Kidney tubule cell (primary cell): ENCODE data around the gene PPP1R36.
"Not testable (repeated sequence)": the region's sequence is repeated elsewhere in the genome, so short reads cannot be mapped to it uniquely, and the experiment has no call there.

Experiments used
- DNase-seq: peaks from one replicate; pipeline ENCODE4 v3.0.0-alpha.2; 2018; ENCODE audit warnings: low spot score

Gene PPP1R36

GRCh38 chr14:64549791-64550620 lies at the start of gene PPP1R36:
PPP1R36 (plus strand) TSS chr14:64549961; CDS start chr14:64549998, 37 bp downstream.
- peak; percentile 24 for DNase-seq

GRCh38 chr14:64500088-64500487 lies 49.7 kb upstream of the PPP1R36 start:
- DNase-seq, result no peak

- DNase-seq, result peak; percentile 75
These were observed 48.2 kb upstream of the PPP1R36 start for GRCh38 chr14:64501411-64502171.

- peak; percentile 44 for DNase-seq
These were observed 47.3 kb upstream of the PPP1R36 start for GRCh38 chr14:64502456-64502855.

- DNase-seq, result peak; percentile 43
These were observed 46.8 kb upstream of the PPP1R36 start for GRCh38 chr14:64502887-64503433.

- peak; percentile 94 for DNase-seq
These were observed 46.1 kb upstream of the PPP1R36 start, which contains the start of gene ZBTB25 for GRCh38 chr14:64503434-64504309. ZBTB25 (minus strand) TSS chr14:64503838; CDS start chr14:64490533, 13,305 bp downstream.

- peak; percentile 89 for DNase-seq
These were observed 45.4 kb upstream of the PPP1R36 start, which contains the start of gene ZBTB1 for GRCh38 chr14:64504310-64504896. ZBTB1 (plus strand) TSS chr14:64504770; CDS start chr14:64521505, 16,735 bp downstream.

GRCh38 chr14:64504897-64505794 lies 44.6 kb upstream of the PPP1R36 start:
- peak; percentile 86 for DNase-seq

- DNase-seq, result peak; percentile 22
These were observed 43.0 kb upstream of the PPP1R36 start for GRCh38 chr14:64506721-64507120.

- peak; percentile 70 for DNase-seq
These were observed 42.2 kb upstream of the PPP1R36 start for GRCh38 chr14:64507376-64508156.

GRCh38 chr14:64508215-64508776 lies 41.5 kb upstream of the PPP1R36 start:
- DNase-seq, result no peak

- DNase-seq, result no peak
These were observed 40.7 kb upstream of the PPP1R36 start for GRCh38 chr14:64509036-64509435.

- peak; percentile 73 for DNase-seq
These were observed 38.7 kb upstream of the PPP1R36 start for GRCh38 chr14:64510825-64511671.

- no peak for DNase-seq
These were observed 36.5 kb upstream of the PPP1R36 start for GRCh38 chr14:64513271-64513670.

GRCh38 chr14:64515053-64515452 lies 34.7 kb upstream of the PPP1R36 start:
- DNase-seq, result no peak

GRCh38 chr14:64516969-64517368 lies 32.8 kb upstream of the PPP1R36 start:
- DNase-seq, result no peak

- DNase-seq, result not testable (repeated sequence)
These were observed 32.1 kb upstream of the PPP1R36 start for GRCh38 chr14:64517667-64518066.

- no peak for DNase-seq
These were observed 31.5 kb upstream of the PPP1R36 start for GRCh38 chr14:64518229-64518628.
